H1 (cell line): ENCODE measurements around the gene FITM1. TPM values are rescaled to one million over a fixed set of nuclear protein-coding genes. Genes with fewer than 3 reads are reported as not detected.

ENCODE experiments used
- CTCF ChIA-PET: fragments of 300-600 bp; sonication (Branson Sonifier 250); formaldehyde crosslinking; loops from one replicate; lab custom pipeline; 2021; ENCODE audit not compliant: partially characterized antibody; lab: Charles Lee
- POLR2A ChIA-PET: fragments of 300-600 bp; sonication (Branson Sonifier 250); formaldehyde crosslinking; loops from one replicate; lab custom pipeline; 2021; ENCODE audit warnings: inconsistent platforms; ENCODE audit not compliant: partially characterized antibody; lab: Charles Lee
- DNase-seq, 2 experiments: peaks; one replicate each; pipeline versions ENCODE4 v3.0.0 to v3.0.0-alpha.2; 2010 to 2022; ENCODE audit warnings: low spot score in 2 of 2, low read depth in 1 of 2, mixed read lengths in 1 of 2
- FAIRE-seq: peaks from 2 replicates; lab custom pipeline; 2011; peaks lifted over from hg19 to GRCh38; lab: Jason Lieb, UNC
- H2AFZ ChIP-seq: 2 replicates; pipeline ENCODE4 v1.8.1; 2012; ENCODE audit warnings: low read length, inconsistent platforms
- H2AK5ac ChIP-seq: 2 replicates; pipeline ENCODE4 v1.6.1; 2013; ENCODE audit warnings: low read depth, low read length
- H2BK120ac ChIP-seq: replicated peaks from 2 replicates; pipeline ENCODE3; 2013; ENCODE audit warnings: low read depth, low read length, inconsistent platforms
- H2BK12ac ChIP-seq: 2 replicates; pipeline ENCODE4 v1.6.1; 2013; ENCODE audit warnings: low read depth, low read length
- H2BK15ac ChIP-seq: 2 replicates; pipeline ENCODE4 v1.6.1; 2013; ENCODE audit warnings: low read length
- H2BK20ac ChIP-seq: 2 replicates; pipeline ENCODE4 v1.6.1; 2013; ENCODE audit warnings: low read length
- H2BK5ac ChIP-seq: 2 replicates; pipeline ENCODE4 v1.6.1; 2013; ENCODE audit warnings: low read depth, low read length
- H3K14ac ChIP-seq: 2 replicates; pipeline ENCODE4 v1.6.1; 2013; ENCODE audit warnings: inconsistent platforms; ENCODE audit not compliant: insufficient read length
- H3K18ac ChIP-seq: 2 replicates; pipeline ENCODE4 v1.6.1; 2013; ENCODE audit warnings: low read length; ENCODE audit errors: extremely low read depth
- H3K23ac ChIP-seq: 2 replicates; pipeline ENCODE4 v1.6.1; 2013; ENCODE audit warnings: inconsistent platforms; ENCODE audit not compliant: insufficient read length
- H3K23me2 ChIP-seq: 2 replicates; pipeline ENCODE4 v1.6.1; 2013; ENCODE audit warnings: low read depth, low read length
- H3K27ac ChIP-seq: 2 replicates; pipeline ENCODE4 v1.6.1; 2011; ENCODE audit warnings: low read depth, low read length, inconsistent platforms
- H3K27me3 ChIP-seq, 4 experiments: replicated peaks in 1 of 4; 1 replicate in 1 of 4; 2 replicates in 3 of 4; pipeline versions ENCODE4 v1.6.1 to v1.8.1; 2011 to 2013; ENCODE audit warnings: low read length in 3 of 4, mild to moderate bottlenecking in 3 of 4, inconsistent platforms in 2 of 4, mixed read lengths in 2 of 4, moderate library complexity in 1 of 4; ENCODE audit not compliant: control insufficient read depth in 3 of 4, insufficient read depth in 3 of 4; ENCODE audit errors: extremely low read depth in 1 of 4
- H3K36me3 ChIP-seq, 4 experiments: 2 replicates each; pipeline versions ENCODE4 v1.6.1 to v1.8.1; 2011 to 2013; ENCODE audit warnings: mild to moderate bottlenecking in 4 of 4, low read length in 3 of 4, moderate library complexity in 2 of 4, control low read depth in 1 of 4, inconsistent platforms in 1 of 4; ENCODE audit not compliant: insufficient read depth in 4 of 4, control insufficient read depth in 2 of 4
- H3K4ac ChIP-seq: replicated peaks from 2 replicates; pipeline ENCODE3; 2013; ENCODE audit warnings: low read length, low read depth, mixed read lengths, inconsistent platforms; ENCODE audit not compliant: insufficient read length
- H3K4me1 ChIP-seq, 4 experiments: replicated peaks in 1 of 4; 1 replicate in 1 of 4; 2 replicates in 3 of 4; pipeline versions ENCODE4 v1.6.1 to v1.8.1; 2011 to 2013; ENCODE audit warnings: low read length in 3 of 4, inconsistent platforms in 2 of 4, mixed read lengths in 1 of 4; ENCODE audit not compliant: insufficient read depth in 4 of 4, control insufficient read depth in 3 of 4
- H3K4me2 ChIP-seq, 2 experiments: 2 replicates each; pipeline versions ENCODE4 v1.6.1 to v1.8.1; 2011 to 2013; ENCODE audit warnings: low read depth in 2 of 2, low read length in 2 of 2, control low read depth in 1 of 2, inconsistent platforms in 1 of 2, mild to moderate bottlenecking in 1 of 2; ENCODE audit not compliant: insufficient read depth in 1 of 2
- H3K4me3 ChIP-seq, 4 experiments: fragments of 200-600, 300-600 bp in 1 of 4; sonication (generic), shearing (Covaris generic), sonication (Bioruptor Twin) in 1 of 4; 2 replicates each; pipeline versions ENCODE4 v1.5.1 to v1.8.1; 2011 to 2016; ENCODE audit warnings: low read length in 4 of 4, low read depth in 3 of 4, control low read depth in 2 of 4, inconsistent platforms in 2 of 4, mild to moderate bottlenecking in 2 of 4, mixed read lengths in 1 of 4, moderate library complexity in 1 of 4; ENCODE audit not compliant: insufficient read depth in 2 of 4; ENCODE audit errors: extremely low read depth in 1 of 4
- H3K56ac ChIP-seq: replicated peaks from 2 replicates; pipeline ENCODE3; 2013; ENCODE audit warnings: low read depth, mild to moderate bottlenecking, mixed read lengths, low read length, inconsistent platforms; ENCODE audit not compliant: insufficient read length
- H3K79me1 ChIP-seq: 2 replicates; pipeline ENCODE4 v1.6.1; 2013; ENCODE audit warnings: low read depth, low read length, control low read depth
- H3K79me2 ChIP-seq, 2 experiments: 2 replicates each; pipeline versions ENCODE4 v1.6.1 to v1.8.1; 2012 to 2013; ENCODE audit warnings: low read length in 2 of 2, mild to moderate bottlenecking in 2 of 2, inconsistent platforms in 1 of 2; ENCODE audit not compliant: insufficient read depth in 2 of 2, control insufficient read depth in 1 of 2
- H3K9ac ChIP-seq, 4 experiments: replicated peaks in 1 of 4; 1 replicate in 1 of 4; 2 replicates in 3 of 4; pipeline versions ENCODE4 v1.6.1 to v1.8.1; 2011 to 2013; ENCODE audit warnings: low read depth in 3 of 4, low read length in 3 of 4, control low read depth in 2 of 4, mild to moderate bottlenecking in 2 of 4, moderate library complexity in 2 of 4, inconsistent platforms in 1 of 4; ENCODE audit errors: extremely low read depth in 1 of 4
- H3K9me3 ChIP-seq, 2 experiments: 2 replicates each; pipeline versions ENCODE4 v1.6.1 to v1.8.1; 2012 to 2013; ENCODE audit warnings: mild to moderate bottlenecking in 2 of 2, moderate library complexity in 2 of 2, control low read depth in 1 of 2, inconsistent platforms in 1 of 2, low read depth in 1 of 2, low read length in 1 of 2, mixed read lengths in 1 of 2; ENCODE audit not compliant: insufficient read depth in 2 of 2
- H4K20me1 ChIP-seq, 2 experiments: replicated peaks in 1 of 2; 2 replicates each; pipeline versions ENCODE3 to v1.8.1; 2011 to 2013; ENCODE audit warnings: inconsistent platforms in 2 of 2, low read length in 2 of 2, mild to moderate bottlenecking in 1 of 2; ENCODE audit not compliant: insufficient read depth in 2 of 2, control insufficient read depth in 1 of 2
- H4K5ac ChIP-seq: 2 replicates; pipeline ENCODE4 v1.6.1; 2013; ENCODE audit warnings: low read length, low read depth, mixed read lengths, inconsistent platforms; ENCODE audit not compliant: insufficient read length
- H4K8ac ChIP-seq: 2 replicates; pipeline ENCODE4 v1.8.0; 2013; ENCODE audit warnings: mild to moderate bottlenecking, moderate library complexity, low read length, inconsistent platforms; ENCODE audit not compliant: insufficient read depth; ENCODE audit errors: extremely low read depth
- H4K91ac ChIP-seq: replicated peaks from 2 replicates; pipeline ENCODE3; 2013; ENCODE audit warnings: low read length, mixed read lengths, inconsistent platforms; ENCODE audit not compliant: insufficient read length
- BACH1 ChIP-seq: IDR thresholded peaks from 2 replicates; pipeline ENCODE4 v1.6.1; 2012; ENCODE audit warnings: low read length, improper control_type of control experiment
- BCL11A ChIP-seq, 2 experiments: IDR thresholded peaks; one replicate each; pipeline ENCODE4 v1.6.1; 2011; ENCODE audit warnings: low read depth in 2 of 2, low read length in 2 of 2, mild to moderate bottlenecking in 2 of 2
- CBX8 ChIP-seq: fragments of 300-800, 300-1000 bp; sonication (generic); IDR thresholded peaks from 2 replicates; pipeline ENCODE4 v1.7.1; 2016; ENCODE audit warnings: low read depth, low read length, borderline replicate concordance
- CREB1 ChIP-seq: IDR thresholded peaks from 2 replicates; pipeline ENCODE4 v1.6.1; 2012; ENCODE audit warnings: inconsistent platforms
- KDM1A ChIP-seq: fragments of 200-600, 300-600 bp; sonication (generic); IDR thresholded peaks from 2 replicates; pipeline ENCODE4 v1.7.1; 2016; ENCODE audit warnings: mild to moderate bottlenecking, low read length, borderline replicate concordance
- RFX5 ChIP-seq: IDR thresholded peaks from 2 replicates; pipeline ENCODE4 v1.6.1; 2011; ENCODE audit warnings: low read depth, low read length, improper control_type of control experiment, borderline replicate concordance
- RNF2 ChIP-seq: fragments of 200-900, 300-1000 bp; sonication (generic); IDR thresholded peaks from 2 replicates; pipeline ENCODE4 v1.7.1; 2016; ENCODE audit warnings: borderline replicate concordance, low read depth, mild to moderate bottlenecking, antibody characterized with exemption, low read length; ENCODE audit not compliant: poor library complexity, severe bottlenecking; ENCODE audit errors: missing control alignments
- TEAD4 ChIP-seq: IDR thresholded peaks from 2 replicates; pipeline ENCODE4 v1.6.1; 2012; ENCODE audit warnings: low read depth, low read length, inconsistent platforms, mixed read lengths
- WGBS, 2 experiments: shearing (Covaris generic) in 1 of 2; methylation state at CpG; one replicate each; pipeline versions ENCODE4 v1.1.6 to v1.1.7; 2013 to 2015; ENCODE audit warnings: low lambda C conversion rate in 2 of 2, mixed read lengths in 2 of 2, inconsistent platforms in 1 of 2, low coverage in 1 of 2, missing lambda C conversion rate in 1 of 2; ENCODE audit not compliant: insufficient replicate concordance in 2 of 2, insufficient coverage in 1 of 2, insufficient read length in 1 of 2; ENCODE audit errors: extremely low coverage in 1 of 2, missing lambda C conversion rate in 1 of 2; 5-methylcytosine and 5-hydroxymethylcytosine counted together
- polyA plus RNA-seq, 7 experiments: library from polyadenylated mRNA; depleted of rRNA in 3 of 7; stranded (reverse) in 5 of 7; unstranded in 2 of 7; fragments of >200 nt in 5 of 7; fragments of 200-250 nt in 2 of 7; gene quantifications; 1 replicate in 5 of 7; 2 replicates in 1 of 7; 4 replicates in 1 of 7; pipeline versions ENCODE4 v1.2.1 to v1.2.3, GENCODE V29; 2011 to 2013; ENCODE audit warnings: missing spikeins in 2 of 7, mixed read lengths in 2 of 7
- total RNA-seq: library from RNA; stranded (reverse); fragmentation: NEBNext Ultra II Directional; extraction: Animal tissue kit (Norgen Biotek cat#: 25700); gene quantifications from 2 replicates; pipeline ENCODE4 v1.2.1, GENCODE V29; 2021

The FITM1 gene
- total and polyA plus RNA-seq, 2 of the 8 experiments (the other 6 are each of a cell fraction or from before 2014, with no cell fraction given): 0.53 to 0.76 TPM

- Histone ChIP-seq H2BK5ac (no peak overlapping the region), H3K4me1 (peaks cover 0 to 10% (median 7%) of the 10 kb centered on the region in 4 experiments; a peak in 5 of 7 replicates), H4K20me1 (peaks cover 0 to 1% of the 10 kb centered on the region in 2 experiments), H3K23ac (no peak overlapping the region), H4K5ac (no peak overlapping the region), H2BK120ac (no peak overlapping the region), H4K8ac (no peak overlapping the region), H3K18ac (no peak overlapping the region), H3K36me3 (peaks cover 8 to 25% (median 14%) of the 10 kb centered on the region in 4 experiments; a peak in 6 of 8 replicates), H2BK15ac (no peak overlapping the region), H3K79me2 (peaks cover 0 to 12% of the 10 kb centered on the region in 2 experiments; a peak in 2 of 4 replicates), H3K23me2 (peaks cover 8% of the 10 kb centered on the region; the same call in 1 of the 2 replicates), H3K9me3 (no peaks in the 10 kb centered on the region), H2BK20ac (no peak overlapping the region), H3K27ac (no peak overlapping the region), H2BK12ac (no peak overlapping the region; the same call in 1 of the 2 replicates), H3K56ac (no peak overlapping the region), H3K4me2 (peak overlapping the region; percentile 81 to 95), H3K14ac (no peak overlapping the region), H4K91ac (no peak overlapping the region), H2AFZ (no peak overlapping the region), H3K79me1 (peaks cover 4% of the 10 kb centered on the region; the same call in 1 of the 2 replicates), H2AK5ac (no peak overlapping the region), H3K9ac (peak overlapping the region in 1 of 4 experiments; percentile 13; a peak in 3 of 7 replicates), H3K4ac (no peak overlapping the region), H3K4me3 (peak overlapping the region; percentile 79 to 100 (median 84)), H3K27me3 (no peaks in the 10 kb centered on the region)
- FAIRE-seq: no peak
- ChIA-PET POLR2A (interaction anchor here (1.0 to 10.5 kb wide), 19 partner anchors 10 to 134 kb away, joined by 3 to 118 read pairs (median 7); partner anchors contain the start of genes CHMP4A, DCAF11, IPO4 and IRF9), CTCF (interaction anchor here (0.6 to 3.1 kb wide), 12 partner anchors 9 to 101 kb away, joined by 3 to 18 read pairs (median 4); partner anchors contain the start of genes DCAF11, IRF9, NRL and PSME2)
- no peak for TF ChIP-seq BCL11A (IDR thresholded peaks at IDR 0.05; ENCODE audit: low read depth in 2 of 2, low read length in 2 of 2)
- no peak for TF ChIP-seq RFX5
- TF ChIP-seq BACH1: no peak
- TF ChIP-seq KDM1A: no peak
- TF ChIP-seq RNF2: no peak
- TF ChIP-seq CBX8: no peak
- no peak for TF ChIP-seq CREB1
- no peak for TF ChIP-seq TEAD4
- DNase-seq: no peak
- 57% methylated on average over 13 of the region's 13 CpGs; no CpG with 5 or more reads in 1 of the 2 experiments for WGBS, 2 experiments
Observed at GRCh38 chr14:24136684-24137528, 6.4 kb downstream of the FITM1 start.
